DND-41 (cell line): ENCODE measurements around the gene TAF6.

Source experiments
- CTCF ChIP-seq: IDR thresholded peaks from 2 replicates; pipeline ENCODE4 v1.5.1; 2012; ENCODE audit warnings: borderline replicate concordance, low read length, moderate library complexity, mild to moderate bottlenecking; ENCODE audit not compliant: poor library complexity, severe bottlenecking; ENCODE audit errors: extremely low read depth
- EZH2 ChIP-seq: IDR thresholded peaks from 3 replicates; pipeline ENCODE4 v1.6.1; 2012; ENCODE audit warnings: borderline replicate concordance, low read depth, mild to moderate bottlenecking, moderate library complexity, low read length, inconsistent platforms; ENCODE audit not compliant: severe bottlenecking

GRCh38 chr7:100111914-100112313 is 7.2 kb downstream of the TAF6 start:
- TF ChIP-seq CTCF (no peak), EZH2 (no peak)
